ENCODE measurements around the gene ACOT11.

DNA sequence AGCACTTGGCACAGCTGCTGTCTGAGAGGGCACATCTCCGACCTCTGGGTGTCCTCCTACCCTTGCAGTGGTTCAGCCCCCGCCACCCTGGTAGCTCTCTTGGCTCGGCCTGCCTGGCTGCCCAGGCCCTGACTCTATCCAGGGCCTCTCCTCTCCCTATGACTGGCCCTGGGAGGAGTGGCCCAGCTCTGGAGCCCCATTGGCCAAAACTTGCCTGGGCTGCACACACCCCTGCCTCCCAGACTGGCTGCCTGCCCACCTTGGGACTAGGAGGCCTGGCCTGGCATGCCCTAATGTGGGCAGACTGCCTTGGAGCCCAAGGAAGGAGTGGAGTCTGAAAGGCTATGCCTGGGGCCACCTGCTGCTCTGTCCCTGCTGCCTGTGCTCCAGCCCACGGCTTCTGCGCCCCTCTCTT lies 33.6 kb downstream of the ACOT11 start:
- TF ChIP-seq POLR2A (IDR thresholded peaks at IDR 0.05; ENCODE audit: low read length) (peak; percentile 37), GATA1 (IDR thresholded peaks at IDR 0.05; ENCODE audit: low read depth, low read length) (no peak)
